Left lung (tissue), 10 donors: ENCODE data around the gene ATP6V1G2. TPM values are rescaled to one million over a fixed set of nuclear protein-coding genes. Genes with fewer than 3 reads are reported as not detected.

ENCODE experiments used
- ATAC-seq: fragments of 200-7000 bp; cut with Tn5 transposase; one replicate; pipeline ENCODE4 v1.9.1; 2020; ENCODE audit warnings: moderate library complexity
- DNase-seq, 4 donors: peaks; one replicate each; pipeline ENCODE4 v3.0.0-alpha.2; 2013 to 2020
- H3K27ac ChIP-seq, 2 donors: fragments of 200-600 bp; sonication (generic) in 1 of 2; one replicate each; pipeline versions ENCODE4 v1.5.0 to v1.8.0; 2020 to 2021
- H3K27me3 ChIP-seq, 2 donors: fragments of 200-600 bp; sonication (generic) in 1 of 2; one replicate each; pipeline versions ENCODE4 v1.5.0 to v1.8.0; 2020 to 2021
- H3K36me3 ChIP-seq, 2 donors: fragments of 200-600 bp; sonication (generic) in 1 of 2; one replicate each; pipeline versions ENCODE4 v1.5.0 to v1.8.0; 2020 to 2021
- H3K4me1 ChIP-seq, 2 donors: fragments of 200-600 bp; one replicate each; pipeline ENCODE4 v1.8.0; 2021
- H3K4me3 ChIP-seq, 2 donors: fragments of 200-600 bp; sonication (generic) in 1 of 2; one replicate each; pipeline versions ENCODE4 v1.5.0 to v1.8.0; 2020 to 2021; ENCODE audit warnings: mild to moderate bottlenecking in 1 of 2
- H3K9me3 ChIP-seq, 2 donors: fragments of 200-600 bp; sonication (generic) in 1 of 2; one replicate each; pipeline versions ENCODE4 v1.5.0 to v1.8.0; 2020 to 2021
- intact Hi-C, 2 donors: fragments of 100-400 bp; cut with DNase I; formaldehyde crosslinking; loops; one replicate each; pipeline versions ENCODE4 v1.11.2 to v1.14.2; 2022
- polyA plus RNA-seq, 6 donors: library from polyadenylated mRNA; unstranded; fragments of 120-200 nt; gene quantifications; one replicate each; pipeline ENCODE4 v1.2.1, GENCODE V29; 2013; ENCODE audit not compliant: insufficient read length in 6 of 6
- total RNA-seq, 2 donors: library from RNA; stranded (reverse); fragmentation: NEBNext Ultra II Directional; extraction: Animal tissue kit (Norgen Biotek cat#: 25700); gene quantifications; one replicate each; pipeline ENCODE4 v1.2.1, GENCODE V29; 2021
- TF ChIP-seq, protein P1 (sequence below), 2 donors: fragments of 200-600 bp; sonication (generic) in 1 of 2; IDR thresholded peaks; one replicate each; pipeline versions ENCODE4 v1.5.0 to v1.8.0; 2021; ENCODE audit warnings: antibody characterized with exemption in 2 of 2
- donor health status: DM: no; HTN: yes; CAD: no.
- donor health status: DM: no; HTN: no; CAD: no.

Gene ATP6V1G2
- total and polyA plus RNA-seq, 8 donors: 1.0 to 6.3 (median 2.9) TPM

DNA sequence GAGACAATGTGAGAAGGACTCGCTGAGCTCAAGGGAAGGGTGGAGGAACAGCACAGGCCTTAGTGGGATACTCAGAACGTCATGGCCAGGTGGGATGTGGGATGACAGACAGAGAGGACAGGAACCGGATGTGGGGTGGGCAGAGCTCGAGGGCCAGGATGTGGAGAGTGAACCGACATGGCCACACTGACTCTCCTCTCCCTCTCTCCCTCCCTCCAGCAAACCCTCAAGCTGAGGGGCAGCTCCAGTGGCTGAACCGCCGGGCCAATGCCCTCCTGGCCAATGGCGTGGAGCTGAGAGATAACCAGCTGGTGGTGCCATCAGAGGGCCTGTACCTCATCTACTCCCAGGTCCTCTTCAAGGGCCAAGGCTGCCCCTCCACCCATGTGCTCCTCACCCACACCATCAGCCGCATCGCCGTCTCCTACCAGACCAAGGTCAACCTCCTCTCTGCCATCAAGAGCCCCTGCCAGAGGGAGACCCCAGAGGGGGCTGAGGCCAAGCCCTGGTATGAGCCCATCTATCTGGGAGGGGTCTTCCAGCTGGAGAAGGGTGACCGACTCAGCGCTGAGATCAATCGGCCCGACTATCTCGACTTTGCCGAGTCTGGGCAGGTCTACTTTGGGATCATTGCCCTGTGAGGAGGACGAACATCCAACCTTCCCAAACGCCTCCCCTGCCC is 30.6 kb upstream of the ATP6V1G2 start:
- TF ChIP-seq, protein P1, sequence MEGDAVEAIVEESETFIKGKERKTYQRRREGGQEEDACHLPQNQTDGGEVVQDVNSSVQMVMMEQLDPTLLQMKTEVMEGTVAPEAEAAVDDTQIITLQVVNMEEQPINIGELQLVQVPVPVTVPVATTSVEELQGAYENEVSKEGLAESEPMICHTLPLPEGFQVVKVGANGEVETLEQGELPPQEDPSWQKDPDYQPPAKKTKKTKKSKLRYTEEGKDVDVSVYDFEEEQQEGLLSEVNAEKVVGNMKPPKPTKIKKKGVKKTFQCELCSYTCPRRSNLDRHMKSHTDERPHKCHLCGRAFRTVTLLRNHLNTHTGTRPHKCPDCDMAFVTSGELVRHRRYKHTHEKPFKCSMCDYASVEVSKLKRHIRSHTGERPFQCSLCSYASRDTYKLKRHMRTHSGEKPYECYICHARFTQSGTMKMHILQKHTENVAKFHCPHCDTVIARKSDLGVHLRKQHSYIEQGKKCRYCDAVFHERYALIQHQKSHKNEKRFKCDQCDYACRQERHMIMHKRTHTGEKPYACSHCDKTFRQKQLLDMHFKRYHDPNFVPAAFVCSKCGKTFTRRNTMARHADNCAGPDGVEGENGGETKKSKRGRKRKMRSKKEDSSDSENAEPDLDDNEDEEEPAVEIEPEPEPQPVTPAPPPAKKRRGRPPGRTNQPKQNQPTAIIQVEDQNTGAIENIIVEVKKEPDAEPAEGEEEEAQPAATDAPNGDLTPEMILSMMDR (IDR thresholded peaks at IDR 0.05): no peak
- Histone ChIP-seq H3K9me3 (no peaks in the 10 kb centered on the region), H3K27me3 (peaks cover 0 to 4% of the 10 kb centered on the region in 2 donors), H3K4me1 (peaks cover 0 to 64% of the 10 kb centered on the region in 2 donors), H3K27ac (peak overlapping the region in 1 of 2 donors; percentile 13), H3K4me3 (peak overlapping the region in 1 of 2 donors; percentile 56), H3K36me3 (peaks cover 0 to 17% of the 10 kb centered on the region in 2 donors)
- DNase-seq: peak in 1 of 4 donors; percentile 57
- ATAC-seq: no peak
- intact Hi-C loops: no loop called here

DNA sequence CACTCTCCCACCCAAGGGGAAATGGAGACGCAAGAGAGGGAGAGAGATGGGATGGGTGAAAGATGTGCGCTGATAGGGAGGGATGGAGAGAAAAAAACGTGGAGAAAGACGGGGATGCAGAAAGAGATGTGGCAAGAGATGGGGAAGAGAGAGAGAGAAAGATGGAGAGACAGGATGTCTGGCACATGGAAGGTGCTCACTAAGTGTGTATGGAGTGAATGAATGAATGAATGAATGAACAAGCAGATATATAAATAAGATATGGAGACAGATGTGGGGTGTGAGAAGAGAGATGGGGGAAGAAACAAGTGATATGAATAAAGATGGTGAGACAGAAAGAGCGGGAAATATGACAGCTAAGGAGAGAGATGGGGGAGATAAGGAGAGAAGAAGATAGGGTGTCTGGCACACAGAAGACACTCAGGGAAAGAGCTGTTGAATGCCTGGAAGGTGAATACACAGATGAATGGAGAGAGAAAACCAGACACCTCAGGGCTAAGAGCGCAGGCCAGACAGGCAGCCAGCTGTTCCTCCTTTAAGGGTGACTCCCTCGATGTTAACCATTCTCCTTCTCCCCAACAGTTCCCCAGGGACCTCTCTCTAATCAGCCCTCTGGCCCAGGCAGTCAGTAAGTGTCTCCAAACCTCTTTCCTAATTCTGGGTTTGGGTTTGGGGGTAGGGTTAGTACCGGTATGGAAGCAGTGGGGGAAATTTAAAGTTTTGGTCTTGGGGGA is 29.7 kb upstream of the ATP6V1G2 start:
- DNase-seq: peak in 1 of 4 donors; percentile 14
- Histone ChIP-seq H3K9me3 (no peaks in the 10 kb centered on the region), H3K4me3 (peak overlapping the region; percentile 23 to 56), H3K27me3 (peaks cover 0 to 4% of the 10 kb centered on the region in 2 donors), H3K27ac (peak overlapping the region in 1 of 2 donors; percentile 71), H3K4me1 (peaks cover 0 to 59% of the 10 kb centered on the region in 2 donors), H3K36me3 (peaks cover 0 to 17% of the 10 kb centered on the region in 2 donors)
- no peak for ATAC-seq
- intact Hi-C loops: no loop called here
- TF ChIP-seq, protein P1 (IDR thresholded peaks at IDR 0.05): no peak

DNA sequence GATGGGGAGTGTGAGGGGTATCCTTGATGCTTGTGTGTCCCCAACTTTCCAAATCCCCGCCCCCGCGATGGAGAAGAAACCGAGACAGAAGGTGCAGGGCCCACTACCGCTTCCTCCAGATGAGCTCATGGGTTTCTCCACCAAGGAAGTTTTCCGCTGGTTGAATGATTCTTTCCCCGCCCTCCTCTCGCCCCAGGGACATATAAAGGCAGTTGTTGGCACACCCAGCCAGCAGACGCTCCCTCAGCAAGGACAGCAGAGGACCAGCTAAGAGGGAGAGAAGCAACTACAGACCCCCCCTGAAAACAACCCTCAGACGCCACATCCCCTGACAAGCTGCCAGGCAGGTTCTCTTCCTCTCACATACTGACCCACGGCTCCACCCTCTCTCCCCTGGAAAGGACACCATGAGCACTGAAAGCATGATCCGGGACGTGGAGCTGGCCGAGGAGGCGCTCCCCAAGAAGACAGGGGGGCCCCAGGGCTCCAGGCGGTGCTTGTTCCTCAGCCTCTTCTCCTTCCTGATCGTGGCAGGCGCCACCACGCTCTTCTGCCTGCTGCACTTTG is 29.0 kb upstream of the ATP6V1G2 start, which contains the start of gene TNF:
Gene TNF (plus strand): TSS at position 231 of the 567 bp plus-strand sequence. CDS start 177 bp downstream, at position 408.
- Histone ChIP-seq H3K9me3 (no peaks in the 10 kb centered on the region), H3K4me1 (peaks cover 0 to 58% of the 10 kb centered on the region in 2 donors), H3K27me3 (peaks cover 0 to 4% of the 10 kb centered on the region in 2 donors), H3K4me3 (peak within 1 kb of the TSS; percentile 23 to 56), H3K27ac (peak within 1 kb of the TSS in 1 of 2 donors; percentile 71), H3K36me3 (peaks cover 0 to 17% of the 10 kb centered on the region in 2 donors)
- TF ChIP-seq, protein P1 (IDR thresholded peaks at IDR 0.05): no peak
- ATAC-seq: peak; percentile 58
- peak in 2 of 4 donors; percentile 66 to 81 for DNase-seq
- intact Hi-C loops: no loop called here

DNA sequence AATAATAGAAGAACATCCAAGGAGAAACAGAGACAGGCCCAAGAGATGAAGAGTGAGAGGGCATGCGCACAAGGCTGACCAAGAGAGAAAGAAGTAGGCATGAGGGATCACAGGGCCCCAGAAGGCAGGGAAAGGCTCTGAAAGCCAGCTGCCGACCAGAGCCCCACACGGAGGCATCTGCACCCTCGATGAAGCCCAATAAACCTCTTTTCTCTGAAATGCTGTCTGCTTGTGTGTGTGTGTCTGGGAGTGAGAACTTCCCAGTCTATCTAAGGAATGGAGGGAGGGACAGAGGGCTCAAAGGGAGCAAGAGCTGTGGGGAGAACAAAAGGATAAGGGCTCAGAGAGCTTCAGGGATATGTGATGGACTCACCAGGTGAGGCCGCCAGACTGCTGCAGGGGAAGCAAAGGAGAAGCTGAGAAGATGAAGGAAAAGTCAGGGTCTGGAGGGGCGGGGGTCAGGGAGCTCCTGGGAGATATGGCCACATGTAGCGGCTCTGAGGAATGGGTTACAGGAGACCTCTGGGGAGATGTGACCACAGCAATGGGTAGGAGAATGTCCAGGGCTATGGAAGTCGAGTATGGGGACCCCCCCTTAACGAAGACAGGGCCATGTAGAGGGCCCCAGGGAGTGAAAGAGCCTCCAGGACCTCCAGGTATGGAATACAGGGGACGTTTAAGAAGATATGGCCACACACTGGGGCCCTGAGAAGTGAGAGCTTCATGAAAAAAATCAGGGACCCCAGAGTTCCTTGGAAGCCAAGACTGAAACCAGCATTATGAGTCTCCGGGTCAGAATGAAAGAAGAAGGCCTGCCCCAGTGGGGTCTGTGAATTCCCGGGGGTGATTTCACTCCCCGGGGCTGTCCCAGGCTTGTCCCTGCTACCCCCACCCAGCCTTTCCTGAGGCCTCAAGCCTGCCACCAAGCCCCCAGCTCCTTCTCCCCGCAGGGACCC is 28.0 kb upstream of the ATP6V1G2 start:
- H3K4me1 ChIP-seq: peaks cover 0 to 50% of the 10 kb centered on the region in 2 donors
- H3K9me3 ChIP-seq: no peaks in the 10 kb centered on the region
- TF ChIP-seq, protein P1 (IDR thresholded peaks at IDR 0.05): no peak
- no peak for DNase-seq
- H3K4me3 ChIP-seq: peak overlapping the region in 1 of 2 donors; percentile 56
- peak overlapping the region in 1 of 2 donors; percentile 71 for H3K27ac ChIP-seq
- peaks cover 0 to 4% of the 10 kb centered on the region in 2 donors for H3K27me3 ChIP-seq
- intact Hi-C loops: no loop called here
- H3K36me3 ChIP-seq: peaks cover 0 to 17% of the 10 kb centered on the region in 2 donors
- no peak for ATAC-seq
